Cardiac atrium fibroblast (primary cell): ENCODE measurements around the gene UNC79. TPM values are rescaled to one million over a fixed set of nuclear protein-coding genes. Genes with fewer than 3 reads are reported as not detected.

ENCODE experiments used
- total RNA-seq: library from RNA; depleted of rRNA; stranded (reverse); fragments of >200 nt; gene quantifications from 2 replicates; pipeline ENCODE4 v1.2.3, GENCODE V29; 2015

The UNC79 gene
- total RNA-seq = 0.16 TPM in 1 of 2 replicates, not detected in the other

GRCh38 chr14:93430315-93431035 is at the start of gene UNC79:
Gene UNC79 (plus strand): TSS chr14:93430939. CDS start chr14:93431030, 91 bp downstream.

Other genes starting within 250 kb of the UNC79 start
- gene MOAP1, start 246.0 kb upstream of the UNC79 start, total RNA-seq = 11.7 and 19.9 TPM in 2 replicates
- gene LYSET, start 245.6 kb upstream of the UNC79 start, total RNA-seq = 3.9 and 5.8 TPM in 2 replicates
- 11.3 and 13.2 TPM in 2 replicates for gene GON7, start 223.9 kb upstream of the UNC79 start, total RNA-seq
- 9.7 and 33.8 TPM in 2 replicates for gene UBR7, start 223.7 kb upstream of the UNC79 start, total RNA-seq
- 9.6 and 13.3 TPM in 2 replicates for gene BTBD7, start 97.9 kb upstream of the UNC79 start, total RNA-seq
- not detected in 2 replicates for gene COX8C, start 83.8 kb upstream of the UNC79 start, total RNA-seq